CD14-positive monocyte (primary cell): Measurements from ENCODE around the gene KCNE1. TPM values are rescaled to one million over a fixed set of nuclear protein-coding genes. Genes with fewer than 3 reads are reported as not detected.
"Not testable (repeated sequence)": the region's sequence is repeated elsewhere in the genome, so short reads cannot be mapped to it uniquely, and the experiment has no call there.

Experiments used
- DNase-seq, 3 donors: peaks; one replicate each; pipeline ENCODE4 v3.0.0-alpha.2; 2011 to 2022
- H2AFZ ChIP-seq: 2 replicates; pipeline ENCODE4 v1.6.0; 2012; ENCODE audit warnings: mild to moderate bottlenecking, low read depth, low read length, inconsistent platforms; ENCODE audit not compliant: insufficient read depth, poor library complexity, severe bottlenecking
- H3K27ac ChIP-seq, 2 donors: 1 replicate in 1 of 2; 2 replicates in 1 of 2; pipeline ENCODE4 v1.5.1; 2012 to 2013; ENCODE audit warnings: low read length in 2 of 2, control low read depth in 1 of 2, inconsistent platforms in 1 of 2, low read depth in 1 of 2, mild to moderate bottlenecking in 1 of 2
- H3K27me3 ChIP-seq, 2 donors: one replicate each; pipeline versions ENCODE4 v1.6.0 to v1.6.1; 2011 to 2013; ENCODE audit warnings: low read length in 2 of 2; ENCODE audit not compliant: control insufficient read depth in 2 of 2, insufficient read depth in 2 of 2
- H3K36me3 ChIP-seq, 2 donors: replicated peaks in 1 of 2; 1 replicate in 1 of 2; 2 replicates in 1 of 2; pipeline versions ENCODE4 v1.5.1 to v1.6.1; 2012 to 2013; ENCODE audit warnings: low read length in 2 of 2, control low read depth in 1 of 2, inconsistent platforms in 1 of 2, mild to moderate bottlenecking in 1 of 2; ENCODE audit not compliant: insufficient read depth in 2 of 2, control insufficient read depth in 1 of 2
- H3K4me1 ChIP-seq, 2 donors: 1 replicate in 1 of 2; 2 replicates in 1 of 2; pipeline versions ENCODE4 v1.5.1 to v1.6.1; 2012 to 2013; ENCODE audit warnings: low read length in 2 of 2, control low read depth in 1 of 2, inconsistent platforms in 1 of 2, mild to moderate bottlenecking in 1 of 2, moderate library complexity in 1 of 2; ENCODE audit not compliant: insufficient read depth in 2 of 2, control insufficient read depth in 1 of 2
- H3K4me2 ChIP-seq: replicated peaks from 2 replicates; pipeline ENCODE3; 2012; ENCODE audit warnings: low read length, moderate library complexity, mild to moderate bottlenecking; ENCODE audit not compliant: poor library complexity, severe bottlenecking; ENCODE audit errors: extremely low read depth
- H3K4me3 ChIP-seq, 3 experiments: fragments of 200-600 bp in 1 of 3; sonication (generic) in 1 of 3; replicated peaks in 1 of 3; 1 replicate in 2 of 3; 2 replicates in 1 of 3; pipeline ENCODE4 v1.5.1; 2011 to 2013; ENCODE audit warnings: low read length in 3 of 3, mild to moderate bottlenecking in 3 of 3, control low read depth in 2 of 3, low read depth in 2 of 3, inconsistent platforms in 1 of 3, moderate library complexity in 1 of 3
- H3K79me2 ChIP-seq: 2 replicates; pipeline ENCODE4 v1.6.0; 2012; ENCODE audit warnings: mild to moderate bottlenecking, control low read depth, inconsistent platforms, low read length, moderate library complexity; ENCODE audit not compliant: insufficient read depth
- H3K9ac ChIP-seq: 2 replicates; pipeline ENCODE4 v1.6.0; 2017; ENCODE audit warnings: low read length, mild to moderate bottlenecking; ENCODE audit not compliant: insufficient read depth, poor library complexity, severe bottlenecking
- H3K9me3 ChIP-seq, 2 donors: replicated peaks in 1 of 2; 1 replicate in 1 of 2; 2 replicates in 1 of 2; pipeline versions ENCODE4 v1.5.1 to v1.6.1; 2012 to 2013; ENCODE audit warnings: low read length in 2 of 2, control low read depth in 1 of 2; ENCODE audit not compliant: control insufficient read depth in 1 of 2, insufficient read depth in 1 of 2
- H4K20me1 ChIP-seq: 2 replicates; pipeline ENCODE4 v1.6.0; 2012; ENCODE audit warnings: mild to moderate bottlenecking, low read length, control low read depth, moderate library complexity; ENCODE audit not compliant: insufficient read depth
- H3K27ac Mint-ChIP-seq, 7 donors: one replicate each; pipeline ENCODE4 v1.8.0; 2020; ENCODE audit warnings: mild to moderate bottlenecking in 7 of 7, mixed read lengths in 7 of 7, moderate library complexity in 6 of 7, inconsistent platforms in 2 of 7
- H3K27me3 Mint-ChIP-seq, 3 donors: one replicate each; pipeline ENCODE4 v1.8.0; 2021 to 2022; ENCODE audit warnings: low read depth in 3 of 3, mild to moderate bottlenecking in 3 of 3, mixed read lengths in 3 of 3, moderate library complexity in 3 of 3, inconsistent platforms in 1 of 3
- H3K36me3 Mint-ChIP-seq, 2 donors: one replicate each; pipeline ENCODE4 v1.8.0; 2020; ENCODE audit warnings: mixed read lengths in 2 of 2, inconsistent platforms in 1 of 2, mild to moderate bottlenecking in 1 of 2
- H3K4me1 Mint-ChIP-seq: one replicate; pipeline ENCODE4 v1.8.0; 2020; ENCODE audit warnings: mild to moderate bottlenecking, mixed read lengths
- H3K4me3 Mint-ChIP-seq, 2 donors: one replicate each; pipeline ENCODE4 v1.8.0; 2020; ENCODE audit warnings: mild to moderate bottlenecking in 2 of 2, mixed read lengths in 2 of 2, moderate library complexity in 1 of 2
- H3K9me3 Mint-ChIP-seq, 7 donors: one replicate each; pipeline ENCODE4 v1.8.0; 2020 to 2022; ENCODE audit warnings: mixed read lengths in 7 of 7, mild to moderate bottlenecking in 6 of 7, moderate library complexity in 6 of 7, inconsistent platforms in 2 of 7
- WGBS: methylation state at CpG from one replicate; pipeline ENCODE4 v1.1.5; 2013; ENCODE audit warnings: missing lambda C conversion rate; ENCODE audit not compliant: insufficient coverage; 5-methylcytosine and 5-hydroxymethylcytosine counted together
- intact Hi-C, 2 donors: fragments of 100-400 bp; cut with micrococcal nuclease; formaldehyde crosslinking; loops; one replicate each; pipeline versions ENCODE4 v1.15.0 to v1.15.1; 2023
- polyA plus RNA-seq, 3 donors: library from polyadenylated mRNA; depleted of rRNA in 1 of 3; unstranded in 2 of 3; stranded (reverse) in 1 of 3; fragments of 300-500 nt in 2 of 3; fragments of >200 nt in 1 of 3; fragmentation: Illumina TruSeq in 2 of 3; gene quantifications; 1 replicate in 2 of 3; 2 replicates in 1 of 3; pipeline ENCODE4 v1.2.3, GENCODE V29; 2012 to 2021

The KCNE1 gene
- polyA plus RNA-seq, 3 donors = 1.5 to 15.9 (median 3.2) TPM

DNA sequence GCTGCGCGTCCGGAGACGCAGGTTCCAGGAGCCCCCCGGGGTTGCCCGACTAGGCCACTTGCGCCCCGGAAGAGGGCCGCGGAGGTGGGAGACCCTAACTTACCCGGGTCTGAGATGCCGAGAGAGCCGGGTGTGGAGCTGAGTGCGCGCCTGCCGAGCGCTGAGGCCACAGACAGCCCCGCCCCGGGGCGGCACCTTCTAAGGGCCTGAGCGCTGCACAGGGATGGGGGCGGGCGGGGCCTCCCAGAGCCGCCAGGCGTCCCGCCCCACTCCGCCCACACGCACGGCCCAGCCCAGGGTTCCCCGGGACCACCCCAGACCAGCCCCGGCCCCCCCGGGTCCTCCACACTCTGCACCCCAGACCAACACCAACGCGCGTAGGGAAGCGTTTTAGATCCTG is 52.6 kb downstream of the KCNE1 start:
- H3K9me3 ChIP-seq, H3K4me3 Mint-ChIP-seq, H4K20me1 ChIP-seq, H3K4me2 ChIP-seq, H2AFZ ChIP-seq, intact Hi-C loops, H3K27me3 Mint-ChIP-seq, H3K9me3 Mint-ChIP-seq, DNase-seq, H3K36me3 ChIP-seq, H3K27ac ChIP-seq, H3K27me3 ChIP-seq, H3K79me2 ChIP-seq, H3K4me1 Mint-ChIP-seq, H3K4me1 ChIP-seq, H3K27ac Mint-ChIP-seq, H3K4me3 ChIP-seq, H3K9ac ChIP-seq, H3K36me3 Mint-ChIP-seq: not testable (repeated sequence)
- no CpG with 5 or more reads among the region's 36 CpGs for WGBS

DNA sequence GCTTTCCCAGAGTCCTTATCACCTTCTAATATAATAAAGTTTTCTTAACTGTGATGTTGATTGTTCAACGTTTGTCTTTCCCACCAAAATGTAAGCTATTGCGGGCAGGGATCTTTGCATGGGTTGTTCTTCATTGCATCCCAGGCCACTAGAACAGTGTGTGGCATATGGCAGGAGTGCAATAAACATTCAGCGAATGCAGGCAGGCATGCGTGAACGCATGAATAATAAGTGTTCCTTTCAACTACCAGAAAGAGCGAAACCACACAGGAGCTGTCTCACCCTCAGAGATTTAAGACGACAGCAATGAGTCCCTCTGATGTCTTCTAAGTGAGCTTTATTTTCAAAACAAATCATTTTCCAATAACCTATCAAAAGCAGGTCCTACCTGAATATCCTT is 53.7 kb downstream of the KCNE1 start:
- H3K4me3 Mint-ChIP-seq, H3K4me3 ChIP-seq, H2AFZ ChIP-seq, H3K4me1 Mint-ChIP-seq, DNase-seq, intact Hi-C loops, H3K9ac ChIP-seq, H3K27ac ChIP-seq, H3K4me1 ChIP-seq, H3K79me2 ChIP-seq, H3K36me3 ChIP-seq, H3K9me3 ChIP-seq, H3K27ac Mint-ChIP-seq, H3K36me3 Mint-ChIP-seq, H3K27me3 Mint-ChIP-seq, H3K9me3 Mint-ChIP-seq, H3K27me3 ChIP-seq, H3K4me2 ChIP-seq, H4K20me1 ChIP-seq: not testable (repeated sequence)
- WGBS = no CpG with 5 or more reads among the region's 7 CpGs

DNA sequence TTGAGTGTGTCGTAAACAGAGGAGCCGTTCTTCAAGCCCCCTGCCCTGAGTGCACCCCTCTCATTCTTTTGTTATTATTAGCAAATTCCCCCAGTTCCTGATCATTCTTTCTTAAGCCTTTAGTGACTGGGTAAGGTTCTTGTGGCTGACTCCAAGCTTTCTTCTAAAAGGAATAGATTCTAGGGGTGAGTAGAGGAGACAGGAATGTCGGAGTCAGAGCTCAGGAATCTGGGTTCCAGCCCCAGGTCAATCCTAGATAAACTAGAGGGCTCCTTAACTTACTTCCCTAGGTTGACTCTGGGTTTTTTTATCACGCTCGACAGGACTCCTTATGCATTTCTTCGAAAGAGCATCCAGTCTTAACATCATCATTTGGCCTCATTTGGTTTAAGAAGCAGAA is 55.8 kb downstream of the KCNE1 start:
- H3K9me3 ChIP-seq, H3K36me3 ChIP-seq, H3K4me3 Mint-ChIP-seq, intact Hi-C loops, H3K27ac ChIP-seq, H3K4me1 ChIP-seq, H3K4me1 Mint-ChIP-seq, H3K27me3 ChIP-seq, DNase-seq, H4K20me1 ChIP-seq, H3K36me3 Mint-ChIP-seq, H3K9ac ChIP-seq, H3K9me3 Mint-ChIP-seq, H2AFZ ChIP-seq, H3K4me3 ChIP-seq, H3K79me2 ChIP-seq, H3K27me3 Mint-ChIP-seq, H3K4me2 ChIP-seq, H3K27ac Mint-ChIP-seq: not testable (repeated sequence)
- WGBS = no CpG with 5 or more reads among the region's 6 CpGs

DNA sequence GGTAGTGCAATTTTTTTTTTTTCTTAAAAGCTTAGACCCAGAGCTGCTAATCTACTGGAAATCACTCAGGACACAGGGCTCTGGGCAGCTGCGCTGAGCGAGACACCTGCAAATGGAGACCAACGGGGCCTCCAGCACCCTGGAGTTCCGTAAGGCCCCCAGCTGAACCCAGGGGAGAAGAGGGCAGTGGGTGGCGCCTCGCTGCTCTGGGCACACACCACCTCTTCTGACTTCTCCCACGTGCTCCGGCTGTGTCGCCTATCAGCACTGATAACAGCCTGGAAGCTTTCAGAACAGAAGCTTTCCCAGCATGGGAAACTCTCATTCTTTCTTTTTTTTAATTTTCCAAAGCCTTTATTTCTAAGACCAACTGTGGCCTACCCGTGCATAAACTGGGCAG is 56.4 kb downstream of the KCNE1 start:
- H3K9me3 ChIP-seq, H3K36me3 Mint-ChIP-seq, H3K27me3 Mint-ChIP-seq, H3K9ac ChIP-seq, intact Hi-C loops, H3K27ac Mint-ChIP-seq, H3K4me1 ChIP-seq, DNase-seq, H3K36me3 ChIP-seq, H4K20me1 ChIP-seq, H3K27ac ChIP-seq, H2AFZ ChIP-seq, H3K27me3 ChIP-seq, H3K4me3 ChIP-seq, H3K79me2 ChIP-seq, H3K4me2 ChIP-seq, H3K4me3 Mint-ChIP-seq, H3K4me1 Mint-ChIP-seq, H3K9me3 Mint-ChIP-seq: not testable (repeated sequence)
- no CpG with 5 or more reads among the region's 10 CpGs for WGBS
